GM19452 (cell line): ENCODE results near the gene HOXA13.

Source experiments
- ATAC-seq: cut with Tn5 transposase; IDR thresholded peaks from one replicate; pipeline ENCODE4 v1.9.1; 2021; ENCODE audit not compliant: unreplicated experiment

HOXA13 gene

GRCh38 chr7:27149842-27150567 lies 49.9 kb downstream of the HOXA13 start:
- no peak for ATAC-seq

DNA sequence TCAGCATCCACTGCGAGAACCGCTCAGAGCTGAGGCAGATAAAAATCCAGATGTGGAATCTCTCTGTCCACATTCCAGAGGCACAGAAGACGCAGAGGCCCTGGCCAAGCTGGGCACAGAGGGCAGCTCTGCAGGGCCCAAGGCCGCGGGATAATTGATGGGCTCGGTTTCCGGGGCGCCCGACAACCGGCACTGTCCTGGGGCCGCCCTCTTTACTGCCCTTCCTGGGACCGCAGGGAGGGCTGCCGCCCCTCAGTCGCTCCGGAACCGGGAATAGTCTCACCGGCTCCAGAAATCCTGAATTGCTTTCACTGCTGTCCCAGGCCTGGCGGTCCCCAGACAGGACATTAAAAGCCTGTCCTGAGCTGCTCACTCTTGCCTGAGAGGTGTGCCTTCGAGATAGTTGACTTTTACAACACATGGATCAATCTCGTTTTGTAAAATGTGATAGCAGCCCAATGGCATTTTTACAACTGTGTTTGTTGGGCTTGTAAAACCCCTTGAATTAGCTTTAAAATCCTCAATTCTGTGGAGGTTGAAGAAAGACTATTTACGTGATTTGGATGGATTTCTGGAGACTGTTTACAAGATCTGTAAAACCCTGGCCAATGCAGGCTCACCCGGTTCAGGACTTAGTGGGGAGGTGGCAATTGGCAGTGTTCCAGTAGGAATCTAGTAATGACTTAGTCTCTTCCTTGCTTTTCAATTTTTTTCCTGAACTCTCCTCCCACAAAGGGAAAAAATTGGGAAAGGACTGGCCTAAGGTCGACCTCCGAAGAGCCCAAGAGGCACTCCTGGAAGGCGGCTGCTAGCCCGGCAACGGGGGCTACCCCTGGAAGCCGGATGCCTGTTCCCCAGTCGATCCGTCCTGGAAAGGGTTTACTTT lies 50.9 kb downstream of the HOXA13 start:
- no peak for ATAC-seq

GRCh38 chr7:27148031-27148755 lies 51.7 kb downstream of the HOXA13 start:
- no peak for ATAC-seq

- no peak for ATAC-seq
Observed at GRCh38 chr7:27147199-27148030, 52.5 kb downstream of the HOXA13 start, which contains the start of gene HOXA6. HOXA6 (minus strand) TSS chr7:27147774; CDS start chr7:27147749, 25 bp downstream.

GRCh38 chr7:27146491-27147198 lies 53.2 kb downstream of the HOXA13 start:
- no peak for ATAC-seq

DNA sequence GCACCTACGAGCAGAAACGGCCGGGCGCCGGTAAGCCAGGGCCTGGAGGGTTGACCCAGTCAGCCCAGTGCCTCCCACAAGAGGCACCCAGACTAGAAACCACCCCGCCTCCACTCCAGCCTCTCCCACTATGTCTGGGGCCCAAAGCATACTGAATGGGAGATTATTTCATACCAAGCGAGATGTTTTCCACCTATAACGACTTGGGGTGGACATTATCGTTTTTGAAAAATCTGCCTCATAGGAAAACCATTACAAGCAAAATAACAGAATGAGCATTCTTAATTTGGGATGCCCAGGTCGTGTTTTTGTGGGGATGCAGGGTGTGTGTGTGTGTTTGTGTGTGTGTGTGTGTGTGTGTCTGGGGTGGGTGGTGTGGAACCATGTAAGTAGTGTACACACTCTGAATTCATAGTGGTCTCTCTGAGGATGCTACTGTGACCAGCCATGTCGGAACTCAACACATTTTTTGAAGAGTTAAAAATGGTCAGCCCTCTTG lies 53.9 kb downstream of the HOXA13 start:
- no peak for ATAC-seq

- no peak for ATAC-seq
Observed at GRCh38 chr7:27145165-27145913, 54.6 kb downstream of the HOXA13 start.

GRCh38 chr7:27144781-27145164 lies 55.1 kb downstream of the HOXA13 start:
- no peak for ATAC-seq
